Heart right ventricle (tissue), 16 donors: ENCODE measurements around the gene ITM2C. TPM values are rescaled to one million over a fixed set of nuclear protein-coding genes. Genes with fewer than 3 reads are reported as not detected.

Experiments
- ATAC-seq, 8 donors: fragments of 200-7000 bp; cut with Tn5 transposase; one replicate each; pipeline ENCODE4 v1.9.1; 2020; ENCODE audit warnings: mild to moderate bottlenecking in 8 of 8, moderate library complexity in 8 of 8, moderate number of reproducible peaks in 1 of 8
- DNase-seq, 2 donors: peaks; one replicate each; pipeline ENCODE4 v3.0.0-alpha.2; 2020
- H3K27ac ChIP-seq, 10 donors: fragments of 200-600 bp; sonication (generic) in 2 of 10; one replicate each; pipeline versions ENCODE4 v1.5.0 to v1.8.0; 2020 to 2022; ENCODE audit warnings: mild to moderate bottlenecking in 3 of 10
- H3K27me3 ChIP-seq, 7 donors: fragments of 200-600 bp; one replicate each; pipeline ENCODE4 v1.8.0; 2021 to 2022; ENCODE audit warnings: mild to moderate bottlenecking in 2 of 7
- H3K36me3 ChIP-seq, 9 donors: fragments of 200-600 bp; sonication (generic) in 1 of 9; one replicate each; pipeline versions ENCODE4 v1.5.0 to v1.8.0; 2020 to 2022; ENCODE audit warnings: mild to moderate bottlenecking in 2 of 9
- H3K4me1 ChIP-seq, 9 donors: fragments of 200-600 bp; sonication (generic) in 1 of 9; one replicate each; pipeline versions ENCODE4 v1.5.0 to v1.8.0; 2020 to 2022; ENCODE audit warnings: mild to moderate bottlenecking in 4 of 9
- H3K4me3 ChIP-seq, 10 donors: fragments of 200-600 bp; sonication (generic) in 2 of 10; one replicate each; pipeline versions ENCODE4 v1.5.0 to v1.8.0; 2020 to 2022; ENCODE audit warnings: mild to moderate bottlenecking in 7 of 10, moderate library complexity in 2 of 10
- H3K9me3 ChIP-seq, 11 donors: fragments of 200-600 bp in 10 of 11; sonication (generic) in 2 of 11; one replicate each; pipeline versions ENCODE4 v1.5.0 to v1.8.0; 2013 to 2022; ENCODE audit warnings: mild to moderate bottlenecking in 2 of 11, control low read depth in 1 of 11, moderate library complexity in 1 of 11
- CTCF ChIP-seq, 9 donors: fragments of 200-600 bp; sonication (generic) in 2 of 9; IDR thresholded peaks; one replicate each; pipeline versions ENCODE4 v1.5.0 to v1.8.0; 2021 to 2022; ENCODE audit warnings: antibody characterized with exemption in 9 of 9, mild to moderate bottlenecking in 5 of 9, moderate library complexity in 1 of 9
- WGBS, 2 donors: extraction: QIAGEN DNeasy Blood & Tissue Kit; methylation state at CpG; one replicate each; pipeline ENCODE4 v1.1.7; 2013; ENCODE audit warnings: inconsistent platforms in 1 of 2; 5-methylcytosine and 5-hydroxymethylcytosine counted together
- intact Hi-C, 10 donors: fragments of 100-400 bp; cut with DNase I; formaldehyde crosslinking; loops; one replicate each; pipeline versions ENCODE4 v1.11.1 to v1.14.2; 2022
- polyA plus RNA-seq, 2 donors: library from polyadenylated mRNA; stranded (reverse); fragments of 200-250 nt; gene quantifications; one replicate each; pipeline ENCODE4 v1.2.3, GENCODE V29; 2013
- total RNA-seq, 10 donors: library from RNA; stranded (reverse); fragmentation: NEBNext Ultra II Directional in 3 of 10; extraction: Animal tissue kit (Norgen Biotek cat#: 25700) in 3 of 10; gene quantifications; one replicate each; pipeline versions ENCODE4 v1.2.1 to v1.2.4, GENCODE V29; 2021 to 2023
- donor health status: Arrhythmogenic right ventricular cardiomyopathy.
- donor health status: ischemic (EF 13 %, LVEDD 7.1; RV severe dilation, severe dysfunction).
- donor health status: healthy with polysubstance abuse.
- donor health status: DM: no; HTN: yes; CAD: no.
- donor health status: DM: no; HTN: no; CAD: no.
- donor health status: ischemic (EF 25% LVEDD 6.9; RV normal size, moderate dysfunction).
- donor health status: ischemic (EF 25% LVEDD 5.7; RV mildly dilated, moderate dysfunction).
- donor health status: healthy.
- donor health status: DM: yes; HTN: yes; CAD: no.
- donor health status: Ischemic cardiomyopathy.
- donor health status: ischemic (EF 35%, LVEDD 5.7; RV mildly dilated, moderate dysfunction).
- donor health status: nonischemic (EF 11% LVEDD 7.7; RV severe dilation, severe dysfunction).
- donor health status: DM: yes; HTN: yes; CAD: no.
- donor health status: PGD.
- donor health status: ischemic (EF 29% LVEDD 5.4; RV normal size, mild dysfunction).
- donor health status: nonischemic (EF 23%, LVEDD 6.1; RV moderate dilation, normal function).

ITM2C gene
- total and polyA plus RNA-seq, 12 donors, result 12.1 to 32.7 (median 22.2) TPM

GRCh38 chr2:230903231-230904150 is 38.7 kb downstream of the ITM2C start:
- ATAC-seq (no peak), DNase-seq (no peak)
- intact Hi-C loops, result loop anchor here in 8 of 10 donors (2.0 to 10.0 kb wide), 4 partner anchors 79 to 84 kb away; no protein-coding TSS in a partner anchor
- Histone ChIP-seq H3K27ac (no peak overlapping the region), H3K4me1 (peaks cover 0 to 13% (median 0%) of the 10 kb centered on the region in 9 donors), H3K36me3 (no peaks in the 10 kb centered on the region), H3K4me3 (no peak overlapping the region), H3K9me3 (no peaks in the 10 kb centered on the region), H3K27me3 (peaks cover 0 to 23% (median 0%) of the 10 kb centered on the region in 7 donors)
- no peak for TF ChIP-seq CTCF (IDR thresholded peaks at IDR 0.05)
- WGBS, 2 donors, result 90 to 93% methylated on average over 19 of the region's 19 CpGs

GRCh38 chr2:230904856-230905447 is 40.2 kb downstream of the ITM2C start:
- peaks cover 0 to 29% (median 0%) of the 10 kb centered on the region in 7 donors for H3K27me3 ChIP-seq
- H3K4me3 ChIP-seq, result no peak overlapping the region
- DNase-seq (no peak), ATAC-seq (no peak)
- H3K27ac ChIP-seq, result no peak overlapping the region
- TF ChIP-seq CTCF (IDR thresholded peaks at IDR 0.05), result no peak
- H3K4me1 ChIP-seq, result peaks cover 0 to 11% (median 7%) of the 10 kb centered on the region in 9 donors
- 90% methylated on average over 15 of the region's 15 CpGs for WGBS, 2 donors
- no peaks in the 10 kb centered on the region for H3K9me3 ChIP-seq
- H3K36me3 ChIP-seq, result no peaks in the 10 kb centered on the region
- intact Hi-C loops, result loop anchor here in 4 of 10 donors (5.0 to 10.0 kb wide), 3 partner anchors 77 to 82 kb away; no protein-coding TSS in a partner anchor

GRCh38 chr2:230905448-230906421 is 41.0 kb downstream of the ITM2C start:
- ATAC-seq (no peak), DNase-seq (no peak)
- Histone ChIP-seq H3K9me3 (no peaks in the 10 kb centered on the region), H3K4me3 (no peak overlapping the region), H3K36me3 (no peaks in the 10 kb centered on the region), H3K27ac (no peak overlapping the region), H3K27me3 (peaks cover 0 to 22% (median 0%) of the 10 kb centered on the region in 7 donors), H3K4me1 (peaks cover 0 to 11% (median 7%) of the 10 kb centered on the region in 9 donors)
- TF ChIP-seq CTCF (IDR thresholded peaks at IDR 0.05), result no peak
- intact Hi-C loops, result loop anchor here in 1 of 10 donors (10.0 kb wide), 1 partner anchor 79 kb away; no protein-coding TSS in a partner anchor
- 65 to 76% methylated on average over 18 of the region's 18 CpGs for WGBS, 2 donors
